K562 (cell line): ENCODE data around the gene ITGAX. TPM values are rescaled to one million over a fixed set of nuclear protein-coding genes. Genes with fewer than 3 reads are reported as not detected.

Source experiments
- ATAC-seq: fragments of 200-7000 bp; cut with Tn5 transposase; 3 replicates; pipeline ENCODE4 v1.9.1; 2020; ENCODE audit warnings: moderate library complexity
- BruUV-seq: library from RNA; stranded (reverse); fragments of 400-500 nt; replicated peaks from 2 replicates; lab custom pipeline; 2021; lab: Mats Ljungman, UMichigan
- CTCF ChIA-PET: fragments of 300-600 bp; formaldehyde crosslinking; extraction: SDS; loops from one replicate; lab custom pipeline; 2021; ENCODE audit warnings: low intra/inter-chr PET ratio; lab: Yijun Ruan, JAX
- POLR2A ChIA-PET: fragments of 300-600, 350-650 bp; sonication (Branson Sonifier 250); formaldehyde crosslinking; extraction: SDS; loops from one replicate; lab custom pipeline; 2021; ENCODE audit warnings: antibody characterized with exemption, inconsistent platforms; lab: Yijun Ruan, JAX
- DNase-seq, 4 experiments: peaks; one replicate each; pipeline versions ENCODE4 v3.0.0 to v3.0.0-alpha.2; 2011 to 2018; ENCODE audit warnings: low spot score in 3 of 4, mixed read lengths in 3 of 4; ENCODE audit errors: extremely low read depth in 1 of 4
- FAIRE-seq: peaks from 2 replicates; lab custom pipeline; 2011; peaks lifted over from hg19 to GRCh38; lab: Jason Lieb, UNC
- H2AFZ ChIP-seq: 2 replicates; pipeline ENCODE4 v1.6.0; 2011; ENCODE audit warnings: low read depth, low read length, control low read depth, inconsistent platforms
- H3K27ac ChIP-seq: fragments of 200-600 bp; 3 replicates; pipeline ENCODE4 v1.8.0; 2011; ENCODE audit warnings: low read depth, mild to moderate bottlenecking, control low read depth, inconsistent platforms, low read length, moderate library complexity, mixed read lengths; ENCODE audit errors: extremely low read depth
- H3K27me3 ChIP-seq, 2 experiments: fragments of 300-600 bp in 1 of 2; 2 replicates in 1 of 2; 3 replicates in 1 of 2; pipeline versions ENCODE4 v1.6.0 to v1.8.0; 2011; ENCODE audit warnings: inconsistent platforms in 2 of 2, low read length in 2 of 2, mild to moderate bottlenecking in 1 of 2, mixed read lengths in 1 of 2, moderate library complexity in 1 of 2; ENCODE audit not compliant: control insufficient read depth in 2 of 2, insufficient read depth in 2 of 2
- H3K36me3 ChIP-seq: fragments of 300-600 bp; 3 replicates; pipeline ENCODE4 v1.8.0; 2011; ENCODE audit warnings: mild to moderate bottlenecking, low read length, inconsistent platforms; ENCODE audit not compliant: control insufficient read depth, insufficient read depth
- H3K4me1 ChIP-seq, 2 experiments: fragments of 200-600 bp in 1 of 2; replicated peaks in 1 of 2; 2 replicates in 1 of 2; 3 replicates in 1 of 2; pipeline versions ENCODE4 v1.5.1 to v1.8.0; 2011; ENCODE audit warnings: inconsistent platforms in 2 of 2, low read length in 2 of 2, mild to moderate bottlenecking in 1 of 2, mixed read lengths in 1 of 2, moderate library complexity in 1 of 2; ENCODE audit not compliant: control insufficient read depth in 2 of 2, insufficient read depth in 2 of 2
- H3K4me2 ChIP-seq: 2 replicates; pipeline ENCODE4 v1.6.1; 2011; ENCODE audit warnings: low read length, control low read depth, inconsistent platforms, mixed read lengths; ENCODE audit not compliant: insufficient read depth
- H3K4me3 ChIP-seq: fragments of 200-600 bp; sonication (generic), shearing (Covaris generic); 2 replicates; pipeline ENCODE4 v1.5.1; 2016; ENCODE audit warnings: control low read depth, inconsistent platforms
- H3K79me2 ChIP-seq: fragments of 200-600 bp; 3 replicates; pipeline ENCODE4 v1.8.0; 2011; ENCODE audit warnings: low read length, inconsistent platforms; ENCODE audit not compliant: control insufficient read depth, insufficient read depth
- H3K9ac ChIP-seq, 2 experiments: 2 replicates each; pipeline versions ENCODE4 v1.6.0 to v1.6.1; 2011; ENCODE audit warnings: low read depth in 2 of 2, low read length in 2 of 2, control low read depth in 1 of 2, inconsistent platforms in 1 of 2, mild to moderate bottlenecking in 1 of 2, mixed read lengths in 1 of 2; ENCODE audit not compliant: insufficient read depth in 1 of 2
- H3K9me1 ChIP-seq: one replicate; pipeline ENCODE4 v1.6.0; 2011; ENCODE audit warnings: inconsistent platforms, mild to moderate bottlenecking, low read length, moderate library complexity; ENCODE audit not compliant: control insufficient read depth, insufficient read depth
- H3K9me3 ChIP-seq: replicated peaks from 2 replicates; pipeline ENCODE4 v1.5.1; 2011; ENCODE audit warnings: low read depth, low read length, inconsistent platforms; ENCODE audit not compliant: control insufficient read depth, insufficient read depth
- H4K20me1 ChIP-seq: replicated peaks from 2 replicates; pipeline ENCODE4 v1.6.1; 2011; ENCODE audit warnings: low read length, inconsistent platforms, mixed read lengths; ENCODE audit not compliant: control insufficient read depth, insufficient read depth
- CHCHD3 ChIP-seq: fragments of 250-450 bp; sonication (Bioruptor Pico); IDR thresholded peaks from 2 replicates; pipeline ENCODE4 v2.1.2; 2022; ENCODE audit warnings: mild to moderate bottlenecking
- FOXJ3 ChIP-seq: sonication (generic); formaldehyde crosslinking; IDR thresholded peaks from 2 replicates; pipeline ENCODE4 v1.4.0; 2020; ENCODE audit warnings: mild to moderate bottlenecking, missing genetic modification reagents
- HDAC2 ChIP-seq: fragments of 450-650 bp; IDR thresholded peaks from 2 replicates; pipeline ENCODE4 v1.6.1; 2016; ENCODE audit warnings: mild to moderate bottlenecking
- HLTF ChIP-seq: fragments of 450-650 bp; IDR thresholded peaks from 2 replicates; pipeline ENCODE4 v1.6.1; 2016
- MAFK ChIP-seq: IDR thresholded peaks from 2 replicates; pipeline ENCODE4 v1.6.1; 2011; ENCODE audit warnings: low read length, improper control_type of control experiment
- MECOM ChIP-seq: fragments of 250-450 bp; sonication (Bioruptor Pico); IDR thresholded peaks from 2 replicates; pipeline ENCODE4 v1.8.0; 2022; ENCODE audit warnings: inconsistent platforms
- NFIC ChIP-seq: fragments of 450-650 bp; IDR thresholded peaks from 2 replicates; pipeline ENCODE4 v1.6.1; 2017; ENCODE audit warnings: mild to moderate bottlenecking, inconsistent platforms
- RBM39 ChIP-seq: fragments of 200-400 bp; formaldehyde crosslinking; optimal IDR thresholded peaks from 2 replicates; pipeline ENCODE3; 2018; ENCODE audit warnings: low read depth, low read length
- ZC3H4 ChIP-seq: sonication (generic); formaldehyde crosslinking; IDR thresholded peaks from 2 replicates; pipeline ENCODE4 v1.9.0; 2021; ENCODE audit warnings: missing genetic modification reagents, borderline replicate concordance
- ZNF184 ChIP-seq: sonication (generic); formaldehyde crosslinking; IDR thresholded peaks from 2 replicates; pipeline ENCODE4 v1.5.0; 2020; ENCODE audit warnings: missing genetic modification reagents
- ZNF316 ChIP-seq: fragments of 450-650 bp; IDR thresholded peaks from 2 replicates; pipeline ENCODE4 v1.6.1; 2016
- ZNF778 ChIP-seq: fragments of 450-650 bp; formaldehyde crosslinking; IDR thresholded peaks from 2 replicates; pipeline ENCODE4 v1.4.0; 2020; ENCODE audit warnings: mild to moderate bottlenecking, moderate library complexity
- WGBS: fragments of 100-300 bp; shearing (Covaris generic); methylation state at CpG from one replicate; pipeline ENCODE4 v1.1.6; 2016; ENCODE audit warnings: low coverage, mixed read lengths; ENCODE audit not compliant: insufficient coverage; ENCODE audit errors: missing lambda C conversion rate; 5-methylcytosine and 5-hydroxymethylcytosine counted together
- in situ Hi-C: fragments of 300-500 bp; cut with MboI; formaldehyde crosslinking; loops from 4 replicates; pipeline ENCODE4 v1.15.0; 2018; ENCODE audit warnings: inconsistent platforms, mixed read lengths
- intact Hi-C: fragments of 100-400 bp; cut with micrococcal nuclease; formaldehyde crosslinking; loops from 2 replicates; pipeline ENCODE4 v1.14.2; 2022
- polyA plus RNA-seq, 8 experiments: library from polyadenylated mRNA; depleted of rRNA in 4 of 8; stranded (reverse) in 5 of 8; unstranded in 3 of 8; fragments of >200 nt; fragmentation: Nextera tagmentation in 2 of 8; fragmentation: Illumina TruSeq in 1 of 8; extraction: Ambion mirVana in 2 of 8; extraction: Trizol in 1 of 8; gene quantifications; 2 replicates each; pipeline versions ENCODE4 v1.2.1 to v1.2.3, GENCODE V29; 2011 to 2014; ENCODE audit warnings: inconsistent platforms in 1 of 8, missing spikeins in 1 of 8
- total RNA-seq, 7 experiments: library from RNA; depleted of rRNA in 6 of 7; stranded (reverse); fragments of >200 nt in 6 of 7; fragmentation: Illumina TruSeq in 2 of 7; extraction: Trizol in 2 of 7; gene quantifications; 2 replicates each; pipeline versions ENCODE4 v1.2.1 to v1.2.3, GENCODE V29; 2011 to 2021; ENCODE audit warnings: low replicate concordance in 1 of 7
- TF ChIP-seq, protein P1 (sequence below): fragments of 200-800 bp; sonication (Bioruptor generic); IDR thresholded peaks from 2 replicates; pipeline ENCODE4 v1.6.1; 2017; ENCODE audit warnings: missing genetic modification characterization, missing compliant biosample characterization
- TF ChIP-seq, protein P2 (sequence below), 2 experiments: IDR thresholded peaks; 2 replicates each; pipeline ENCODE4 v1.6.1; 2011; ENCODE audit warnings: borderline replicate concordance in 1 of 2, control low read depth in 1 of 2, low read depth in 1 of 2, low read length in 1 of 2, mild to moderate bottlenecking in 1 of 2, mixed read lengths in 1 of 2, moderate library complexity in 1 of 2; ENCODE audit not compliant: insufficient read depth in 1 of 2, insufficient read length in 1 of 2, poor library complexity in 1 of 2, severe bottlenecking in 1 of 2; ENCODE audit errors: extremely low read depth in 1 of 2

The ITGAX gene
- total and polyA plus RNA-seq, 9 of the 15 experiments (the other 6 are each of a cell fraction or from before 2014, with no cell fraction given), result 0.03 to 0.58 (median 0.14) TPM

DNA sequence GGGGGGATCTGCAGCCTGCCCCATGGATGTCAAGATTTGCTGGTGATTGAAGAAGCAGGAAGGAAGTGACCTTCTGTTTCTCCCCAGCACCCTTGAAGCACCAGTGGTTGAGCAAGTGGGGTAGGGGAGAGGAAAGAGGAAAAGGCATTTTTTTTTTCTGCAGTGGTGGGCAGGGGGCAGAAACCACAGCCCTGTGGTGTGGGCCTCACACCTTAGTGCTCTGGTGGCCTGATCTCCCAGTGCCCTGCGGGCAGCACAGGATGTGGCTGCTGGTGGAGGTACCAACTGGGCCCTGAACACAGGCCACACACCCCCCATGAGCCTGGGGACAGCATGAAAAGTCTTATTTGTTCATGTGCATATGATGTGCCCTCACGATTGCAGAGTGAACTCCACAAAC lies 45.2 kb downstream of the ITGAX start (continued):
- TF ChIP-seq, protein P1, sequence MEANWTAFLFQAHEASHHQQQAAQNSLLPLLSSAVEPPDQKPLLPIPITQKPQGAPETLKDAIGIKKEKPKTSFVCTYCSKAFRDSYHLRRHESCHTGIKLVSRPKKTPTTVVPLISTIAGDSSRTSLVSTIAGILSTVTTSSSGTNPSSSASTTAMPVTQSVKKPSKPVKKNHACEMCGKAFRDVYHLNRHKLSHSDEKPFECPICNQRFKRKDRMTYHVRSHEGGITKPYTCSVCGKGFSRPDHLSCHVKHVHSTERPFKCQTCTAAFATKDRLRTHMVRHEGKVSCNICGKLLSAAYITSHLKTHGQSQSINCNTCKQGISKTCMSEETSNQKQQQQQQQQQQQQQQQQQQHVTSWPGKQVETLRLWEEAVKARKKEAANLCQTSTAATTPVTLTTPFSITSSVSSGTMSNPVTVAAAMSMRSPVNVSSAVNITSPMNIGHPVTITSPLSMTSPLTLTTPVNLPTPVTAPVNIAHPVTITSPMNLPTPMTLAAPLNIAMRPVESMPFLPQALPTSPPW (CRISPR knock-in tag), result no peak
- no peak for TF ChIP-seq MECOM
- TF ChIP-seq RBM39, result no peak
- no peak for TF ChIP-seq CHCHD3 (CRISPR knock-in tag)
- TF ChIP-seq ZNF316, result no peak
- TF ChIP-seq ZNF778 (CRISPR knock-in tag), result no peak
- TF ChIP-seq ZC3H4 (CRISPR knock-in tag), result no peak
- TF ChIP-seq ZNF184 (CRISPR knock-in tag), result no peak
- TF ChIP-seq HLTF, result no peak
- TF ChIP-seq HDAC2, result no peak
- TF ChIP-seq FOXJ3 (CRISPR knock-in tag), result no peak

DNA sequence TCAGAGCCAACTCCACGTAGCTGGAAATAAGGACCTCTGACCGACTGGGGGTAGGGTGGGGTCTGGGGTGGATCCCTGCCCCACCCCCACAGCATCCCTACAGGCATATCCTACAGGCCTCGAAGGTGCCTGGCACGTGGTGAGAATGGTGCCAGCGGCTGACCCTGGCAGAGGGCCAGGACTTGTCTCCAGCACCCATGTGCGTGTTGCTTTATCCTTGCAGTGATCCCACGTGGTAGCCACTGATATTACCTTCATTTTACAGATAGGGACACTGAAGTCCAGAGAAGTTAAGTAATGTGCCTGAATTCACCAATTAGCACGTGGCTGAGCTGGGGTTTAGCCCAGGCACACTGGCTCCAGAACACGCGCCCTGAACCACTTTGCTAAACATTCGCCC lies 46.5 kb downstream of the ITGAX start:
- H3K9ac ChIP-seq, result no peak overlapping the region; a peak in 1 of 4 replicates
- H3K4me1 ChIP-seq, result peaks cover 3 to 17% of the 10 kb centered on the region in 2 experiments; a peak in 2 of 5 replicates
- H4K20me1 ChIP-seq, result no peaks in the 10 kb centered on the region
- WGBS, result 60% methylated on average over 11 of the region's 11 CpGs
- H3K4me3 ChIP-seq, result no peak overlapping the region
- in situ Hi-C loops, result no loop called here
- intact Hi-C loops, result loop anchor here (5.0 kb wide), 1 partner anchor 51 kb away; no protein-coding TSS in a partner anchor
- DNase-seq (no peak), ATAC-seq (no peak), FAIRE-seq (no peak)
- H3K4me2 ChIP-seq, result no peak overlapping the region
- H3K27ac ChIP-seq, result no peak overlapping the region
- POLR2A ChIA-PET, result interaction anchor here (0.5 kb wide), 1 partner anchor 21 kb away, joined by 4 read pairs; no protein-coding TSS in a partner anchor
- H3K9me3 ChIP-seq, result no peaks in the 10 kb centered on the region
- H3K79me2 ChIP-seq, result peaks cover 4% of the 10 kb centered on the region; the same call in 2 of the 3 replicates
- H2AFZ ChIP-seq, result no peak overlapping the region
- TF ChIP-seq NFIC (0 out of 2 replicates have a peak, but pooled peaks have one; percentile 14), MAFK (no peak)
- TF ChIP-seq, protein P2, sequence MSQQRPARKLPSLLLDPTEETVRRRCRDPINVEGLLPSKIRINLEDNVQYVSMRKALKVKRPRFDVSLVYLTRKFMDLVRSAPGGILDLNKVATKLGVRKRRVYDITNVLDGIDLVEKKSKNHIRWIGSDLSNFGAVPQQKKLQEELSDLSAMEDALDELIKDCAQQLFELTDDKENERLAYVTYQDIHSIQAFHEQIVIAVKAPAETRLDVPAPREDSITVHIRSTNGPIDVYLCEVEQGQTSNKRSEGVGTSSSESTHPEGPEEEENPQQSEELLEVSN (IDR thresholded peaks at IDR 0.05; ENCODE audit: borderline replicate concordance in 1 of 2, extremely low read depth in 1 of 2, insufficient read depth in 1 of 2, insufficient read length in 1 of 2, low read depth in 1 of 2, low read length in 1 of 2, poor library complexity in 1 of 2, severe bottlenecking in 1 of 2), result peak in 1 of 2 experiments; percentile 19
- BruUV-seq, result no TSS peak
- no peaks in the 10 kb centered on the region for H3K9me1 ChIP-seq
- peaks cover 0 to 2% of the 10 kb centered on the region in 2 experiments; a peak in 2 of 5 replicates for H3K27me3 ChIP-seq
- H3K36me3 ChIP-seq, result no peaks in the 10 kb centered on the region
- CTCF ChIA-PET, result no interaction called here
